Measurements from ENCODE around the gene GLS.

The GLS gene

GRCh38 chr2:190929919-190930318 is 49.3 kb downstream of the GLS start:
- H3K4me3 ChIP-seq (ENCODE audit: low read length, poor library complexity, severe bottlenecking): no peak overlapping the region
- no peaks in the 10 kb centered on the region for H4K20me1 ChIP-seq (ENCODE audit: insufficient read depth, low read length, poor library complexity, severe bottlenecking)
- no peaks in the 10 kb centered on the region; the same call in 1 of the 2 replicates for H3F3A ChIP-seq (ENCODE audit: low read depth)
- no peaks in the 10 kb centered on the region for H3K9me2 ChIP-seq (replicated peaks; ENCODE audit: low read depth, low read length)
- no peak overlapping the region for H3K9ac ChIP-seq (ENCODE audit: low read depth, low read length, poor library complexity, severe bottlenecking)
- TF ChIP-seq, protein P1, sequence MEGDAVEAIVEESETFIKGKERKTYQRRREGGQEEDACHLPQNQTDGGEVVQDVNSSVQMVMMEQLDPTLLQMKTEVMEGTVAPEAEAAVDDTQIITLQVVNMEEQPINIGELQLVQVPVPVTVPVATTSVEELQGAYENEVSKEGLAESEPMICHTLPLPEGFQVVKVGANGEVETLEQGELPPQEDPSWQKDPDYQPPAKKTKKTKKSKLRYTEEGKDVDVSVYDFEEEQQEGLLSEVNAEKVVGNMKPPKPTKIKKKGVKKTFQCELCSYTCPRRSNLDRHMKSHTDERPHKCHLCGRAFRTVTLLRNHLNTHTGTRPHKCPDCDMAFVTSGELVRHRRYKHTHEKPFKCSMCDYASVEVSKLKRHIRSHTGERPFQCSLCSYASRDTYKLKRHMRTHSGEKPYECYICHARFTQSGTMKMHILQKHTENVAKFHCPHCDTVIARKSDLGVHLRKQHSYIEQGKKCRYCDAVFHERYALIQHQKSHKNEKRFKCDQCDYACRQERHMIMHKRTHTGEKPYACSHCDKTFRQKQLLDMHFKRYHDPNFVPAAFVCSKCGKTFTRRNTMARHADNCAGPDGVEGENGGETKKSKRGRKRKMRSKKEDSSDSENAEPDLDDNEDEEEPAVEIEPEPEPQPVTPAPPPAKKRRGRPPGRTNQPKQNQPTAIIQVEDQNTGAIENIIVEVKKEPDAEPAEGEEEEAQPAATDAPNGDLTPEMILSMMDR (conservative IDR thresholded peaks at IDR 0.05; ENCODE audit: low read length): no peak
- no peak for TF ChIP-seq EZH2phosphoT487 (IDR thresholded peaks at IDR 0.05; ENCODE audit: borderline replicate concordance)
- H3K4me2 ChIP-seq (ENCODE audit: low read depth, low read length, poor library complexity, severe bottlenecking): no peak overlapping the region
- no peaks in the 10 kb centered on the region for H3K9me3 ChIP-seq (ENCODE audit: insufficient read depth, low read depth, low read length)
- H2AFZ ChIP-seq (ENCODE audit: low read length): no peak overlapping the region
- peaks cover 56% of the 10 kb centered on the region for H3K36me3 ChIP-seq (ENCODE audit: insufficient read depth, low read length)
- H3K27me3 ChIP-seq (ENCODE audit: insufficient read depth, low read length, poor library complexity, severe bottlenecking): no peaks in the 10 kb centered on the region
- H3K79me2 ChIP-seq (ENCODE audit: insufficient read depth, low read length): no peaks in the 10 kb centered on the region
- H3K4me1 ChIP-seq (ENCODE audit: insufficient read depth, low read length, poor library complexity, severe bottlenecking): no peaks in the 10 kb centered on the region

DNA sequence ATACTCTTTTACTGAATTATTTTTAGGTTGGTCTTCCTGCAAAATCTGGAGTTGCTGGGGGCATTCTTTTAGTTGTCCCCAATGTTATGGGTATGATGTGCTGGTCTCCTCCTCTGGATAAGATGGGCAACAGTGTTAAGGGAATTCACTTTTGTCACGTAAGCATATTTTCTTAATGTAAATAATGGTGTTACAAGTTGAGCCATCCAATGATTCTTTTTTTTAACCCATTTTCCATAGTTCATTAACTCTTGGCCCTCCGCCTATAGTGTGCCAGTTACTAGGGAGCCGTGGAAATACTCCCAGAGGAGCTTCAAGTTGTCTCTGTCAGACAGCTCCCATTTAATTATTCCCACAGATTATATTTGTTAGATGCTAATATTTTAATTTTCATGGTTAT is 49.8 kb downstream of the GLS start:
- Histone ChIP-seq H2AFZ (ENCODE audit: low read length) (no peak overlapping the region), H3K9ac (ENCODE audit: low read depth, low read length, poor library complexity, severe bottlenecking) (no peak overlapping the region), H3K9me3 (ENCODE audit: insufficient read depth, low read depth, low read length) (no peaks in the 10 kb centered on the region), H3K36me3 (ENCODE audit: insufficient read depth, low read length) (peaks cover 51% of the 10 kb centered on the region), H3K4me2 (ENCODE audit: low read depth, low read length, poor library complexity, severe bottlenecking) (no peak overlapping the region), H3F3A (ENCODE audit: low read depth) (no peaks in the 10 kb centered on the region; the same call in 1 of the 2 replicates), H3K27me3 (ENCODE audit: insufficient read depth, low read length, poor library complexity, severe bottlenecking) (no peaks in the 10 kb centered on the region), H4K20me1 (ENCODE audit: insufficient read depth, low read length, poor library complexity, severe bottlenecking) (no peaks in the 10 kb centered on the region), H3K79me2 (ENCODE audit: insufficient read depth, low read length) (no peaks in the 10 kb centered on the region), H3K4me1 (ENCODE audit: insufficient read depth, low read length, poor library complexity, severe bottlenecking) (no peaks in the 10 kb centered on the region), H3K4me3 (ENCODE audit: low read length, poor library complexity, severe bottlenecking) (no peak overlapping the region), H3K9me2 (replicated peaks; ENCODE audit: low read depth, low read length) (no peaks in the 10 kb centered on the region)
- TF ChIP-seq, protein P1 (conservative IDR thresholded peaks at IDR 0.05; ENCODE audit: low read length): no peak
- no peak for TF ChIP-seq EZH2phosphoT487 (IDR thresholded peaks at IDR 0.05; ENCODE audit: borderline replicate concordance)

DNA sequence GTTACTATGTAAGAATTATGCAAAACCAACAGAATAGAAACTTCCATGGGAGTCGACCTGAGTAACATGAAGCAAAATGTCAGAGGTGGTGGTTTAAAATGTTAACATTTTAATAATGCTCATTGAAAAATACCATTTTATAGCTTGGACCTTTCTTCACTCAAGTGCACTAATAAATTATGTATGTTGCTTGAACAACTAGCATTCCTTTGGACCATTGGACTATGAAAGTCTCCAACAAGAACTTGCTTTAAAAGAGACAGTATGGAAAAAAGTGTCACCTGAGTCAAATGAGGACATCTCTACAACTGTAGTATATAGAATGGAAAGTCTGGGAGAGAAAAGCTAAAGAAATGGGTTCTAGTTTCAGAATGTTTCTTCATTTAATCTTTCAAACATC is 51.9 kb downstream of the GLS start:
- no peaks in the 10 kb centered on the region for H3K79me2 ChIP-seq (ENCODE audit: insufficient read depth, low read length)
- no peaks in the 10 kb centered on the region for H3K4me1 ChIP-seq (ENCODE audit: insufficient read depth, low read length, poor library complexity, severe bottlenecking)
- H3K27me3 ChIP-seq (ENCODE audit: insufficient read depth, low read length, poor library complexity, severe bottlenecking): no peaks in the 10 kb centered on the region
- H3K4me2 ChIP-seq (ENCODE audit: low read depth, low read length, poor library complexity, severe bottlenecking): no peak overlapping the region
- no peaks in the 10 kb centered on the region for H3K9me2 ChIP-seq (replicated peaks; ENCODE audit: low read depth, low read length)
- H3K36me3 ChIP-seq (ENCODE audit: insufficient read depth, low read length): peaks cover 31% of the 10 kb centered on the region; the same call in 1 of the 2 replicates
- no peak overlapping the region for H3K9ac ChIP-seq (ENCODE audit: low read depth, low read length, poor library complexity, severe bottlenecking)
- H3K4me3 ChIP-seq (ENCODE audit: low read length, poor library complexity, severe bottlenecking): no peak overlapping the region
- H3F3A ChIP-seq (ENCODE audit: low read depth): no peaks in the 10 kb centered on the region; the same call in 1 of the 2 replicates
- no peak overlapping the region for H2AFZ ChIP-seq (ENCODE audit: low read length)
- no peak for TF ChIP-seq EZH2phosphoT487 (IDR thresholded peaks at IDR 0.05; ENCODE audit: borderline replicate concordance)
- TF ChIP-seq, protein P1 (conservative IDR thresholded peaks at IDR 0.05; ENCODE audit: low read length): no peak
- H3K9me3 ChIP-seq (ENCODE audit: insufficient read depth, low read depth, low read length): no peaks in the 10 kb centered on the region
- H4K20me1 ChIP-seq (ENCODE audit: insufficient read depth, low read length, poor library complexity, severe bottlenecking): no peaks in the 10 kb centered on the region

Data from Loucy (cell line).